Right lobe of liver (tissue), 6 donors: ENCODE measurements around the gene PPIA. TPM values are rescaled to one million over a fixed set of nuclear protein-coding genes. Genes with fewer than 3 reads are reported as not detected.
"Not testable (repeated sequence)": the region's sequence is repeated elsewhere in the genome, so short reads cannot be mapped to it uniquely, and the experiment has no call there.

Source experiments
- ATAC-seq, 4 donors: fragments of 200-7000 bp; cut with Tn5 transposase; one replicate each; pipeline ENCODE4 v1.9.1; 2020; ENCODE audit warnings: mild to moderate bottlenecking in 4 of 4, moderate library complexity in 4 of 4
- DNase-seq, 3 donors: peaks; one replicate each; pipeline ENCODE4 v3.0.0-alpha.2; 2020
- H3K27ac ChIP-seq, 3 donors: fragments of 200-600 bp; one replicate each; pipeline ENCODE4 v1.8.0; 2022
- H3K27me3 ChIP-seq, 2 donors: fragments of 200-600 bp; one replicate each; pipeline ENCODE4 v1.8.0; 2022
- H3K36me3 ChIP-seq, 4 donors: fragments of 200-600 bp; sonication (generic) in 1 of 4; one replicate each; pipeline versions ENCODE4 v1.5.1 to v1.8.0; 2017 to 2022; ENCODE audit warnings: control low read depth in 1 of 4
- H3K4me1 ChIP-seq, 4 donors: fragments of 200-600 bp; sonication (generic) in 1 of 4; one replicate each; pipeline versions ENCODE4 v1.5.1 to v1.8.0; 2017 to 2022; ENCODE audit warnings: control low read depth in 1 of 4
- H3K4me3 ChIP-seq, 3 donors: fragments of 200-600 bp; one replicate each; pipeline ENCODE4 v1.8.0; 2022
- H3K9me3 ChIP-seq, 4 donors: fragments of 200-600 bp; sonication (generic) in 1 of 4; one replicate each; pipeline versions ENCODE4 v1.5.1 to v1.8.0; 2017 to 2022; ENCODE audit warnings: control low read depth in 1 of 4
- CTCF ChIP-seq, 4 donors: fragments of 200-600 bp in 3 of 4; fragments of 450-650 bp in 1 of 4; IDR thresholded peaks; one replicate each; pipeline versions ENCODE4 v1.5.1 to v1.8.0; 2016 to 2022; ENCODE audit warnings: antibody characterized with exemption in 4 of 4, mild to moderate bottlenecking in 2 of 4
- POLR2A ChIP-seq: fragments of 450-650 bp; IDR thresholded peaks from one replicate; pipeline ENCODE4 v1.6.1; 2017; ENCODE audit warnings: antibody characterized with exemption, mild to moderate bottlenecking
- WGBS: methylation state at CpG from one replicate; pipeline ENCODE4 v1.1.6; 2018; ENCODE audit warnings: low coverage, low lambda C conversion rate; ENCODE audit not compliant: insufficient coverage; ENCODE audit errors: missing lambda C conversion rate; 5-methylcytosine and 5-hydroxymethylcytosine counted together
- intact Hi-C, 2 donors: fragments of 100-400 bp; cut with DNase I; formaldehyde crosslinking; loops; one replicate each; pipeline versions ENCODE4 v1.11.2 to v1.14.1; 2022
- total RNA-seq, 6 experiments: library from RNA; depleted of rRNA in 2 of 6; stranded (reverse); fragments of >200 nt in 2 of 6; fragmentation: NEBNext Ultra II Directional in 3 of 6; extraction: Animal tissue kit (Norgen Biotek cat#: 25700) in 3 of 6; gene quantifications; one replicate each; pipeline versions ENCODE4 v1.1.0 to v1.2.4, GENCODE V29; 2016 to 2023
- donor health status: DM: no; HTN: yes; CAD: no.
- donor health status: DM: no; HTN: no; CAD: no.
- donor health status: DM: no; HTN: no; CAD: no.
- donor health status: DM: no; HTN: yes; CAD: no.
- donor health status: DM: no; HTN: yes; CAD: no.

The PPIA gene
- total RNA-seq, 6 experiments from 2014 or later = 530 to 1,528 (median 637) TPM

- DNase-seq (no peak), ATAC-seq (no peak)
- Histone ChIP-seq H3K36me3 (no peaks in the 10 kb centered on the region), H3K4me1 (no peaks in the 10 kb centered on the region), H3K9me3 (no peaks in the 10 kb centered on the region), H3K27me3 (no peaks in the 10 kb centered on the region), H3K27ac (no peak overlapping the region), H3K4me3 (no peak overlapping the region)
- intact Hi-C loops = no loop called here
- TF ChIP-seq CTCF (IDR thresholded peaks at IDR 0.05) (no peak), POLR2A (no peak)
Observed at GRCh38 chr7:44783407-44783806, 13.1 kb upstream of the PPIA start.

GRCh38 chr7:44784364-44784763, 12.1 kb upstream of the PPIA start:
- Histone ChIP-seq H3K27me3 (no peaks in the 10 kb centered on the region), H3K27ac (no peak overlapping the region), H3K36me3 (no peaks in the 10 kb centered on the region), H3K4me3 (no peak overlapping the region), H3K9me3 (no peaks in the 10 kb centered on the region), H3K4me1 (no peaks in the 10 kb centered on the region)
- intact Hi-C loops = no loop called here
- no peak for TF ChIP-seq CTCF (IDR thresholded peaks at IDR 0.05)
- TF ChIP-seq POLR2A = no peak
- ATAC-seq (peak in 1 of 4 donors; percentile 25), DNase-seq (no peak)
- WGBS = 50% methylated on average over 1 of the region's 1 CpG

- 91% methylated on average over 3 of the region's 3 CpGs for WGBS
- H3K36me3 ChIP-seq, intact Hi-C loops, H3K27ac ChIP-seq, H3K4me3 ChIP-seq, H3K27me3 ChIP-seq, ATAC-seq, H3K9me3 ChIP-seq, H3K4me1 ChIP-seq, DNase-seq: not testable (repeated sequence)
Observed at GRCh38 chr7:44785218-44785617, 11.3 kb upstream of the PPIA start.

GRCh38 chr7:44787041-44787440, 9.4 kb upstream of the PPIA start:
- Histone ChIP-seq H3K9me3 (no peaks in the 10 kb centered on the region), H3K4me1 (no peaks in the 10 kb centered on the region), H3K27me3 (no peaks in the 10 kb centered on the region), H3K36me3 (no peaks in the 10 kb centered on the region), H3K4me3 (no peak overlapping the region), H3K27ac (no peak overlapping the region)
- TF ChIP-seq CTCF (IDR thresholded peaks at IDR 0.05) (no peak), POLR2A (no peak)
- ATAC-seq (no peak), DNase-seq (no peak)
- intact Hi-C loops = no loop called here
- no CpG with 5 or more reads among the region's 4 CpGs for WGBS

- Histone ChIP-seq H3K36me3 (no peaks in the 10 kb centered on the region), H3K4me3 (no peak overlapping the region), H3K27ac (no peak overlapping the region), H3K27me3 (no peaks in the 10 kb centered on the region), H3K4me1 (no peaks in the 10 kb centered on the region), H3K9me3 (no peaks in the 10 kb centered on the region)
- 88% methylated on average over 2 of the region's 3 CpGs for WGBS
- intact Hi-C loops = no loop called here
- ATAC-seq (no peak), DNase-seq (no peak)
- TF ChIP-seq CTCF (IDR thresholded peaks at IDR 0.05) = no peak
- no peak for TF ChIP-seq POLR2A
Observed at GRCh38 chr7:44787762-44788161, 8.7 kb upstream of the PPIA start.
